Measurements from ENCODE around the gene NXN. TPM values are rescaled to one million over a fixed set of nuclear protein-coding genes. Genes with fewer than 3 reads are reported as not detected.

The NXN gene
- total RNA-seq, 1 experiment from 2014 or later, result not detected

GRCh38 chr17:1003633-1003971 is 24.0 kb upstream of the NXN start:
- H3K4me1 ChIP-seq (ENCODE audit: low read length), result peaks cover 8% of the 10 kb centered on the region
- no peak overlapping the region for H2AFZ ChIP-seq (ENCODE audit: low read length)
- no peaks in the 10 kb centered on the region for H3K9me3 ChIP-seq (ENCODE audit: low read length)
- H3K9ac ChIP-seq (ENCODE audit: low read length), result no peak overlapping the region
- peaks cover 21% of the 10 kb centered on the region for H4K20me1 ChIP-seq (ENCODE audit: insufficient read depth, low read depth, low read length)
- peaks cover 30% of the 10 kb centered on the region; the same call in 1 of the 2 replicates for H3K36me3 ChIP-seq (ENCODE audit: insufficient read depth, low read length)
- H3K4me3 ChIP-seq (ENCODE audit: low read length), result no peak overlapping the region
- H3K27me3 ChIP-seq (ENCODE audit: low read length), result no peaks in the 10 kb centered on the region
- peaks cover 4% of the 10 kb centered on the region for H3K79me2 ChIP-seq (ENCODE audit: low read length)
- H3K27ac ChIP-seq (ENCODE audit: low read length), result no peak overlapping the region
- no peaks in the 10 kb centered on the region for H3K9me2 ChIP-seq (replicated peaks; ENCODE audit: insufficient read depth, low read length)
- DNase-seq, result no peak
- no peak overlapping the region for H3K4me2 ChIP-seq (ENCODE audit: low read depth, low read length, poor library complexity, severe bottlenecking)

GRCh38 chr17:1002771-1003555 is 23.4 kb upstream of the NXN start:
- H3K4me1 ChIP-seq (ENCODE audit: low read length), result peaks cover 14% of the 10 kb centered on the region
- no peaks in the 10 kb centered on the region for H3K9me2 ChIP-seq (replicated peaks; ENCODE audit: insufficient read depth, low read length)
- no peaks in the 10 kb centered on the region for H3K9me3 ChIP-seq (ENCODE audit: low read length)
- no peak overlapping the region for H3K27ac ChIP-seq (ENCODE audit: low read length)
- no peak overlapping the region for H3K4me2 ChIP-seq (ENCODE audit: low read depth, low read length, poor library complexity, severe bottlenecking)
- no peak overlapping the region for H3K4me3 ChIP-seq (ENCODE audit: low read length)
- peaks cover 28% of the 10 kb centered on the region; the same call in 1 of the 2 replicates for H3K36me3 ChIP-seq (ENCODE audit: insufficient read depth, low read length)
- no peaks in the 10 kb centered on the region for H3K27me3 ChIP-seq (ENCODE audit: low read length)
- H2AFZ ChIP-seq (ENCODE audit: low read length), result no peak overlapping the region
- DNase-seq, result no peak
- H4K20me1 ChIP-seq (ENCODE audit: insufficient read depth, low read depth, low read length), result peaks cover 27% of the 10 kb centered on the region
- H3K9ac ChIP-seq (ENCODE audit: low read length), result no peak overlapping the region
- H3K79me2 ChIP-seq (ENCODE audit: low read length), result peaks cover 10% of the 10 kb centered on the region

- Histone ChIP-seq H4K20me1 (ENCODE audit: insufficient read depth, low read depth, low read length) (peaks cover 28% of the 10 kb centered on the region), H3K27ac (ENCODE audit: low read length) (no peak overlapping the region), H3K27me3 (ENCODE audit: low read length) (no peaks in the 10 kb centered on the region), H3K9ac (ENCODE audit: low read length) (no peak overlapping the region), H3K36me3 (ENCODE audit: insufficient read depth, low read length) (peaks cover 27% of the 10 kb centered on the region; the same call in 1 of the 2 replicates), H2AFZ (ENCODE audit: low read length) (no peak overlapping the region), H3K4me1 (ENCODE audit: low read length) (peaks cover 17% of the 10 kb centered on the region), H3K4me2 (ENCODE audit: low read depth, low read length, poor library complexity, severe bottlenecking) (no peak overlapping the region), H3K9me2 (replicated peaks; ENCODE audit: insufficient read depth, low read length) (no peaks in the 10 kb centered on the region), H3K4me3 (ENCODE audit: low read length) (no peak overlapping the region), H3K79me2 (ENCODE audit: low read length) (peaks cover 14% of the 10 kb centered on the region), H3K9me3 (ENCODE audit: low read length) (no peaks in the 10 kb centered on the region)
- DNase-seq, result no peak
Measured at GRCh38 chr17:1002412-1002753, 22.8 kb upstream of the NXN start.

- Histone ChIP-seq H4K20me1 (ENCODE audit: insufficient read depth, low read depth, low read length) (peaks cover 28% of the 10 kb centered on the region), H3K79me2 (ENCODE audit: low read length) (peaks cover 14% of the 10 kb centered on the region), H3K36me3 (ENCODE audit: insufficient read depth, low read length) (peaks cover 25% of the 10 kb centered on the region; the same call in 1 of the 2 replicates)
Measured at GRCh38 chr17:1001640-1002411, 22.2 kb upstream of the NXN start.

GRCh38 chr17:1000597-1001461 is 21.3 kb upstream of the NXN start:
- H3K4me2 ChIP-seq (ENCODE audit: low read depth, low read length, poor library complexity, severe bottlenecking), result no peak overlapping the region
- peaks cover 14% of the 10 kb centered on the region for H3K79me2 ChIP-seq (ENCODE audit: low read length)
- peaks cover 17% of the 10 kb centered on the region for H3K4me1 ChIP-seq (ENCODE audit: low read length)
- H3K9me3 ChIP-seq (ENCODE audit: low read length), result no peaks in the 10 kb centered on the region
- peaks cover 28% of the 10 kb centered on the region for H4K20me1 ChIP-seq (ENCODE audit: insufficient read depth, low read depth, low read length)
- no peak for DNase-seq
- no peaks in the 10 kb centered on the region for H3K27me3 ChIP-seq (ENCODE audit: low read length)
- H3K9me2 ChIP-seq (replicated peaks; ENCODE audit: insufficient read depth, low read length), result no peaks in the 10 kb centered on the region
- H3K36me3 ChIP-seq (ENCODE audit: insufficient read depth, low read length), result peaks cover 25% of the 10 kb centered on the region; the same call in 1 of the 2 replicates
- no peak overlapping the region for H3K4me3 ChIP-seq (ENCODE audit: low read length)
- H3K27ac ChIP-seq (ENCODE audit: low read length), result no peak overlapping the region
- no peak overlapping the region for H3K9ac ChIP-seq (ENCODE audit: low read length)
- no peak overlapping the region for H2AFZ ChIP-seq (ENCODE audit: low read length)

More at GRCh38 chr17:1001640-1002411, 22.2 kb upstream of the NXN start:
- no peaks in the 10 kb centered on the region for H3K9me2 ChIP-seq (replicated peaks; ENCODE audit: insufficient read depth, low read length)
- no peak overlapping the region for H3K4me3 ChIP-seq (ENCODE audit: low read length)
- H3K4me2 ChIP-seq (ENCODE audit: low read depth, low read length, poor library complexity, severe bottlenecking), result no peak overlapping the region
- peaks cover 17% of the 10 kb centered on the region for H3K4me1 ChIP-seq (ENCODE audit: low read length)
- no peaks in the 10 kb centered on the region for H3K27me3 ChIP-seq (ENCODE audit: low read length)
- no peak overlapping the region for H2AFZ ChIP-seq (ENCODE audit: low read length)
- no peak overlapping the region for H3K27ac ChIP-seq (ENCODE audit: low read length)
- no peaks in the 10 kb centered on the region for H3K9me3 ChIP-seq (ENCODE audit: low read length)
- DNase-seq, result no peak
- no peak overlapping the region for H3K9ac ChIP-seq (ENCODE audit: low read length)

GRCh38 chr17:998111-998510 is 18.5 kb upstream of the NXN start:
- DNase-seq, result no peak
- H3K27ac ChIP-seq (ENCODE audit: low read length), result no peak overlapping the region
- peak overlapping the region; percentile 71 for H3K4me2 ChIP-seq (ENCODE audit: low read depth, low read length, poor library complexity, severe bottlenecking)
- peak overlapping the region; percentile 90 for H3K4me3 ChIP-seq (ENCODE audit: low read length)
- H3K36me3 ChIP-seq (ENCODE audit: insufficient read depth, low read length), result peaks cover 20% of the 10 kb centered on the region
- H3K9ac ChIP-seq (ENCODE audit: low read length), result peak overlapping the region; percentile 93
- H2AFZ ChIP-seq (ENCODE audit: low read length), result no peak overlapping the region
- peaks cover 8% of the 10 kb centered on the region for H3K9me3 ChIP-seq (ENCODE audit: low read length)
- H3K4me1 ChIP-seq (ENCODE audit: low read length), result peaks cover 17% of the 10 kb centered on the region
- H4K20me1 ChIP-seq (ENCODE audit: insufficient read depth, low read depth, low read length), result peaks cover 24% of the 10 kb centered on the region
- H3K9me2 ChIP-seq (replicated peaks; ENCODE audit: insufficient read depth, low read length), result no peaks in the 10 kb centered on the region
- H3K27me3 ChIP-seq (ENCODE audit: low read length), result no peaks in the 10 kb centered on the region
- H3K79me2 ChIP-seq (ENCODE audit: low read length), result peaks cover 14% of the 10 kb centered on the region

GRCh38 chr17:996554-997344 is 17.2 kb upstream of the NXN start, which contains the start of gene TIMM22:
TSS of gene TIMM22 (plus strand) at chr17:997129. CDS start at chr17:997143, 14 bp downstream.
- H3K4me1 ChIP-seq (ENCODE audit: low read length), result peaks cover 17% of the 10 kb centered on the region
- H4K20me1 ChIP-seq (ENCODE audit: insufficient read depth, low read depth, low read length), result peaks cover 21% of the 10 kb centered on the region
- no peaks in the 10 kb centered on the region for H3K9me2 ChIP-seq (replicated peaks; ENCODE audit: insufficient read depth, low read length)
- peaks cover 14% of the 10 kb centered on the region for H3K79me2 ChIP-seq (ENCODE audit: low read length)
- no peaks in the 10 kb centered on the region for H3K27me3 ChIP-seq (ENCODE audit: low read length)
- peak within 1 kb of the TSS; percentile 72; the same call in 1 of the 2 replicates for H2AFZ ChIP-seq (ENCODE audit: low read length)
- H3K4me2 ChIP-seq (ENCODE audit: low read depth, low read length, poor library complexity, severe bottlenecking), result peak within 1 kb of the TSS; percentile 71
- H3K9ac ChIP-seq (ENCODE audit: low read length), result peak within 1 kb of the TSS; percentile 93
- H3K36me3 ChIP-seq (ENCODE audit: insufficient read depth, low read length), result peaks cover 14% of the 10 kb centered on the region
- H3K9me3 ChIP-seq (ENCODE audit: low read length), result peaks cover 8% of the 10 kb centered on the region
- H3K4me3 ChIP-seq (ENCODE audit: low read length), result peak within 1 kb of the TSS; percentile 90
- peak; percentile 96 for DNase-seq
- H3K27ac ChIP-seq (ENCODE audit: low read length), result peak within 1 kb of the TSS; percentile 65
